K562 (cell line): ENCODE data around the gene SYNJ2. TPM values are rescaled to one million over a fixed set of nuclear protein-coding genes. Genes with fewer than 3 reads are reported as not detected.
A peak's percentile ranks its signal among the peaks of the same experiment; 100 is the strongest.

ENCODE experiments used
- ATAC-seq: fragments of 200-7000 bp; cut with Tn5 transposase; 3 replicates; pipeline ENCODE4 v1.9.1; 2020; ENCODE audit warnings: moderate library complexity
- BruUV-seq: library from RNA; stranded (reverse); fragments of 400-500 nt; replicated peaks from 2 replicates; lab custom pipeline; 2021; lab: Mats Ljungman, UMichigan
- CTCF ChIA-PET: fragments of 300-600 bp; formaldehyde crosslinking; extraction: SDS; loops from one replicate; lab custom pipeline; 2021; ENCODE audit warnings: low intra/inter-chr PET ratio; lab: Yijun Ruan, JAX
- POLR2A ChIA-PET: fragments of 300-600, 350-650 bp; sonication (Branson Sonifier 250); formaldehyde crosslinking; extraction: SDS; loops from one replicate; lab custom pipeline; 2021; ENCODE audit warnings: antibody characterized with exemption, inconsistent platforms; lab: Yijun Ruan, JAX
- DNase-seq, 4 experiments: peaks; one replicate each; pipeline versions ENCODE4 v3.0.0 to v3.0.0-alpha.2; 2011 to 2018; ENCODE audit warnings: low spot score in 3 of 4, mixed read lengths in 3 of 4; ENCODE audit errors: extremely low read depth in 1 of 4
- FAIRE-seq: peaks from 2 replicates; lab custom pipeline; 2011; peaks lifted over from hg19 to GRCh38; lab: Jason Lieb, UNC
- H2AFZ ChIP-seq: 2 replicates; pipeline ENCODE4 v1.6.0; 2011; ENCODE audit warnings: low read depth, low read length, control low read depth, inconsistent platforms
- H3K27ac ChIP-seq: fragments of 200-600 bp; 3 replicates; pipeline ENCODE4 v1.8.0; 2011; ENCODE audit warnings: low read depth, mild to moderate bottlenecking, control low read depth, inconsistent platforms, low read length, moderate library complexity, mixed read lengths; ENCODE audit errors: extremely low read depth
- H3K27me3 ChIP-seq, 2 experiments: fragments of 300-600 bp in 1 of 2; 2 replicates in 1 of 2; 3 replicates in 1 of 2; pipeline versions ENCODE4 v1.6.0 to v1.8.0; 2011; ENCODE audit warnings: inconsistent platforms in 2 of 2, low read length in 2 of 2, mild to moderate bottlenecking in 1 of 2, mixed read lengths in 1 of 2, moderate library complexity in 1 of 2; ENCODE audit not compliant: control insufficient read depth in 2 of 2, insufficient read depth in 2 of 2
- H3K36me3 ChIP-seq: fragments of 300-600 bp; 3 replicates; pipeline ENCODE4 v1.8.0; 2011; ENCODE audit warnings: mild to moderate bottlenecking, low read length, inconsistent platforms; ENCODE audit not compliant: control insufficient read depth, insufficient read depth
- H3K4me1 ChIP-seq, 2 experiments: fragments of 200-600 bp in 1 of 2; replicated peaks in 1 of 2; 2 replicates in 1 of 2; 3 replicates in 1 of 2; pipeline versions ENCODE4 v1.5.1 to v1.8.0; 2011; ENCODE audit warnings: inconsistent platforms in 2 of 2, low read length in 2 of 2, mild to moderate bottlenecking in 1 of 2, mixed read lengths in 1 of 2, moderate library complexity in 1 of 2; ENCODE audit not compliant: control insufficient read depth in 2 of 2, insufficient read depth in 2 of 2
- H3K4me2 ChIP-seq: 2 replicates; pipeline ENCODE4 v1.6.1; 2011; ENCODE audit warnings: low read length, control low read depth, inconsistent platforms, mixed read lengths; ENCODE audit not compliant: insufficient read depth
- H3K4me3 ChIP-seq: fragments of 200-600 bp; sonication (generic), shearing (Covaris generic); 2 replicates; pipeline ENCODE4 v1.5.1; 2016; ENCODE audit warnings: control low read depth, inconsistent platforms
- H3K79me2 ChIP-seq: fragments of 200-600 bp; 3 replicates; pipeline ENCODE4 v1.8.0; 2011; ENCODE audit warnings: low read length, inconsistent platforms; ENCODE audit not compliant: control insufficient read depth, insufficient read depth
- H3K9ac ChIP-seq, 2 experiments: 2 replicates each; pipeline versions ENCODE4 v1.6.0 to v1.6.1; 2011; ENCODE audit warnings: low read depth in 2 of 2, low read length in 2 of 2, control low read depth in 1 of 2, inconsistent platforms in 1 of 2, mild to moderate bottlenecking in 1 of 2, mixed read lengths in 1 of 2; ENCODE audit not compliant: insufficient read depth in 1 of 2
- H3K9me1 ChIP-seq: one replicate; pipeline ENCODE4 v1.6.0; 2011; ENCODE audit warnings: inconsistent platforms, mild to moderate bottlenecking, low read length, moderate library complexity; ENCODE audit not compliant: control insufficient read depth, insufficient read depth
- H3K9me3 ChIP-seq: replicated peaks from 2 replicates; pipeline ENCODE4 v1.5.1; 2011; ENCODE audit warnings: low read depth, low read length, inconsistent platforms; ENCODE audit not compliant: control insufficient read depth, insufficient read depth
- H4K20me1 ChIP-seq: replicated peaks from 2 replicates; pipeline ENCODE4 v1.6.1; 2011; ENCODE audit warnings: low read length, inconsistent platforms, mixed read lengths; ENCODE audit not compliant: control insufficient read depth, insufficient read depth
- NONO ChIP-seq, 2 experiments: fragments of 200-400 bp in 1 of 2; fragments of 450-650 bp in 1 of 2; formaldehyde crosslinking in 1 of 2; IDR thresholded peaks; 2 replicates each; pipeline ENCODE4 v1.6.1; 2017; ENCODE audit warnings: low read depth in 2 of 2, mild to moderate bottlenecking in 2 of 2, moderate library complexity in 2 of 2, low read length in 1 of 2
- PCBP2 ChIP-seq: fragments of 200-400 bp; formaldehyde crosslinking; IDR thresholded peaks from 2 replicates; pipeline ENCODE4 v1.6.1; 2018; ENCODE audit warnings: low read length, low read depth, mild to moderate bottlenecking, moderate library complexity; ENCODE audit not compliant: poor library complexity, severe bottlenecking
- ZNF696 ChIP-seq: fragments of 250-450 bp; sonication (Bioruptor Pico); conservative IDR thresholded peaks from 2 replicates; pipeline ENCODE4 v1.4.0; 2020; ENCODE audit warnings: mild to moderate bottlenecking, moderate library complexity
- WGBS: fragments of 100-300 bp; shearing (Covaris generic); methylation state at CpG from one replicate; pipeline ENCODE4 v1.1.6; 2016; ENCODE audit warnings: low coverage, mixed read lengths; ENCODE audit not compliant: insufficient coverage; ENCODE audit errors: missing lambda C conversion rate; 5-methylcytosine and 5-hydroxymethylcytosine counted together
- in situ Hi-C: fragments of 300-500 bp; cut with MboI; formaldehyde crosslinking; loops from 4 replicates; pipeline ENCODE4 v1.15.0; 2018; ENCODE audit warnings: inconsistent platforms, mixed read lengths
- intact Hi-C: fragments of 100-400 bp; cut with micrococcal nuclease; formaldehyde crosslinking; loops from 2 replicates; pipeline ENCODE4 v1.14.2; 2022
- polyA plus RNA-seq, 8 experiments: library from polyadenylated mRNA; depleted of rRNA in 4 of 8; stranded (reverse) in 5 of 8; unstranded in 3 of 8; fragments of >200 nt; fragmentation: Nextera tagmentation in 2 of 8; fragmentation: Illumina TruSeq in 1 of 8; extraction: Ambion mirVana in 2 of 8; extraction: Trizol in 1 of 8; gene quantifications; 2 replicates each; pipeline versions ENCODE4 v1.2.1 to v1.2.3, GENCODE V29; 2011 to 2014; ENCODE audit warnings: inconsistent platforms in 1 of 8, missing spikeins in 1 of 8
- total RNA-seq, 7 experiments: library from RNA; depleted of rRNA in 6 of 7; stranded (reverse); fragments of >200 nt in 6 of 7; fragmentation: Illumina TruSeq in 2 of 7; extraction: Trizol in 2 of 7; gene quantifications; 2 replicates each; pipeline versions ENCODE4 v1.2.1 to v1.2.3, GENCODE V29; 2011 to 2021; ENCODE audit warnings: low replicate concordance in 1 of 7
- TF ChIP-seq, protein P1 (sequence below): sonication (generic); formaldehyde crosslinking; IDR thresholded peaks from 2 replicates; pipeline ENCODE4 v1.8.1; 2023; ENCODE audit warnings: mild to moderate bottlenecking, missing genetic modification reagents

Gene SYNJ2
- total and polyA plus RNA-seq, 9 of the 15 experiments (the other 6 are each of a cell fraction or from before 2014, with no cell fraction given), result 3.0 to 27.7 (median 17.8) TPM

GRCh38 chr6:158067436-158068015, 85.9 kb downstream of the SYNJ2 start (continued):
- no peak for TF ChIP-seq NONO (IDR thresholded peaks at IDR 0.05; ENCODE audit: low read depth in 2 of 2, low read length in 1 of 2)
- TF ChIP-seq ZNF696, result no peak

- Histone ChIP-seq H3K9ac (peak overlapping the region in 1 of 2 experiments; percentile 70; a peak in 2 of 4 replicates), H3K4me2 (no peak overlapping the region), H3K4me3 (no peak overlapping the region), H3K27ac (no peak overlapping the region), H3K79me2 (no peaks in the 10 kb centered on the region), H3K4me1 (peaks cover 4 to 21% of the 10 kb centered on the region in 2 experiments; a peak in 4 of 5 replicates), H3K9me3 (no peaks in the 10 kb centered on the region), H3K9me1 (peaks cover 3% of the 10 kb centered on the region), H3K27me3 (no peaks in the 10 kb centered on the region), H4K20me1 (peaks cover 4% of the 10 kb centered on the region; the same call in 1 of the 2 replicates), H3K36me3 (peaks cover 68% of the 10 kb centered on the region), H2AFZ (no peak overlapping the region)
- ATAC-seq (no peak), FAIRE-seq (no peak), DNase-seq (no peak)
- TF ChIP-seq, protein P1, sequence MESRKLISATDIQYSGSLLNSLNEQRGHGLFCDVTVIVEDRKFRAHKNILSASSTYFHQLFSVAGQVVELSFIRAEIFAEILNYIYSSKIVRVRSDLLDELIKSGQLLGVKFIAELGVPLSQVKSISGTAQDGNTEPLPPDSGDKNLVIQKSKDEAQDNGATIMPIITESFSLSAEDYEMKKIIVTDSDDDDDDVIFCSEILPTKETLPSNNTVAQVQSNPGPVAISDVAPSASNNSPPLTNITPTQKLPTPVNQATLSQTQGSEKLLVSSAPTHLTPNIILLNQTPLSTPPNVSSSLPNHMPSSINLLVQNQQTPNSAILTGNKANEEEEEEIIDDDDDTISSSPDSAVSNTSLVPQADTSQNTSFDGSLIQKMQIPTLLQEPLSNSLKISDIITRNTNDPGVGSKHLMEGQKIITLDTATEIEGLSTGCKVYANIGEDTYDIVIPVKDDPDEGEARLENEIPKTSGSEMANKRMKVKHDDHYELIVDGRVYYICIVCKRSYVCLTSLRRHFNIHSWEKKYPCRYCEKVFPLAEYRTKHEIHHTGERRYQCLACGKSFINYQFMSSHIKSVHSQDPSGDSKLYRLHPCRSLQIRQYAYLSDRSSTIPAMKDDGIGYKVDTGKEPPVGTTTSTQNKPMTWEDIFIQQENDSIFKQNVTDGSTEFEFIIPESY (CRISPR knock-in tag), result peak; percentile 90
- TF ChIP-seq PCBP2, result no peak
- ChIA-PET CTCF (no interaction called here), POLR2A (interaction anchor here (0.6 to 0.8 kb wide), 2 partner anchors 20 to 144 kb away, joined by 3 to 5 read pairs; no protein-coding TSS in a partner anchor)
- intact Hi-C loops (no loop called here), in situ Hi-C loops (no loop called here)
- WGBS, result 83% methylated on average over 10 of the region's 10 CpGs
- no TSS peak for BruUV-seq
Observed at GRCh38 chr6:158068156-158068892, 86.7 kb downstream of the SYNJ2 start.
